H7 (cell line): ENCODE data around the gene ABHD4. TPM values are rescaled to one million over a fixed set of nuclear protein-coding genes. Genes with fewer than 3 reads are reported as not detected.
"Not testable (repeated sequence)": the region's sequence is repeated elsewhere in the genome, so short reads cannot be mapped to it uniquely, and the experiment has no call there.

Source experiments
- DNase-seq: peaks from one replicate; pipeline ENCODE4 v3.0.0; 2012
- H3K27me3 ChIP-seq: 2 replicates; pipeline ENCODE4 v1.6.0; 2011; ENCODE audit warnings: mild to moderate bottlenecking, low read length; ENCODE audit not compliant: control insufficient read depth, insufficient read depth
- H3K36me3 ChIP-seq: replicated peaks from 2 replicates; pipeline ENCODE4 v1.5.1; 2011; ENCODE audit warnings: low read length; ENCODE audit not compliant: control insufficient read depth, insufficient read depth
- H3K4me3 ChIP-seq: 2 replicates; pipeline ENCODE4 v1.5.1; 2011; ENCODE audit warnings: low read depth, mild to moderate bottlenecking, control low read depth, low read length, moderate library complexity; ENCODE audit not compliant: insufficient read depth
- total RNA-seq: library from RNA; depleted of rRNA; stranded (reverse); fragments of >200 nt; shearing (Covaris generic); gene quantifications from 2 replicates; pipeline ENCODE4 v1.2.3, GENCODE V29; 2014

ABHD4 gene
- total RNA-seq, 1 experiment from 2014 or later: 29.6 TPM

DNA sequence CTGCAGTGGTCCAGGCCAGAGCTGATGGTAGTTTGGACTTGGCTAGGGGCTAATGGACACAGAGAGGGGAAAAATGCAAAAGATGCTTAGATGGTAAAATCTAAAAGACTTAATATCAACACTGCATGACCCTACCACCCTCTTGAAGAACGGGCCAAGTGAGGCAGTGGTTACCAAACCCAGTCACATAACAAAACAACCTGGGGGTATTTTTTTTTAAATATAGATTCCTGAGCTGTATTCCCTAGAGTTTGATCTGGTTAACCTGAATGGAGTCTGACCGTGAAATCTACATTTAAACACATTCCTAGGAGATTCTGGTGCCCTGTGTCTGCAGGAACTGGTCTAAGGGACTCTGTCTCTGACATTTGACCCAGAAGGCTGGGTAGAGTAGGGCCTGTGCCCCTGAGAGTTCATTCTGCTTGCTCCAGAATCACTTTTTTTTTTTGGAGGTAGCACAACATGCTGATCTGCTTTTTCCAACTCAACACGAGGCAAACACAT is 15.7 kb downstream of the ABHD4 start:
- DNase-seq: no peak
- H3K27me3 ChIP-seq: no peaks in the 10 kb centered on the region
- peaks cover 17% of the 10 kb centered on the region for H3K36me3 ChIP-seq
- H3K4me3 ChIP-seq: no peak overlapping the region

DNA sequence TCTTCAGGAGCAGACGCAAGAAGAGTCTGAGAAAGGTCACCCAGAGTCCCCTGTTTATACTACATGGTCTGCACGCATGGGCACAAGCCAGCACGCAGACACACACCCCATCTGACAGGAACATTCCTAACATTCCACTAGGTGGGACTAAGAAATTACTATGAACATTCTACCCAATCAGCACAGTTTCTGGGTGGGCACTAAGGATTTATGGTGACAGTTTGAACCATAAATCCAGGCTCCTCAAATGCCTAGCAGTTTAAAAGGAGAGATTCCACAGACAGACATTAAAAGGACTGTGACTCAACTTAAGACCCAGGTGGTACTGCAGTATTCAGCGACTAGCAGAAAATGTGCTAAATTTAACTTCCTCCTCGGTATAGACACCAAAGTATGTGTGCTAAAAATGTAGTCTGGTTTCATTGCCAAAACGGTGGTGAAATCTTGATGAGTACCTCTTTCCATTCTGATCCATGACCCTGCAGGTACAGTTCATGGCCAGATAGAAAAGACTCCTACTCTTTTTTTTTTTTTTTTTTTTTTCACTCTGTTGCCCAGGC is 16.2 kb downstream of the ABHD4 start:
- DNase-seq: no peak
- no peaks in the 10 kb centered on the region for H3K27me3 ChIP-seq
- peaks cover 17% of the 10 kb centered on the region for H3K36me3 ChIP-seq

DNA sequence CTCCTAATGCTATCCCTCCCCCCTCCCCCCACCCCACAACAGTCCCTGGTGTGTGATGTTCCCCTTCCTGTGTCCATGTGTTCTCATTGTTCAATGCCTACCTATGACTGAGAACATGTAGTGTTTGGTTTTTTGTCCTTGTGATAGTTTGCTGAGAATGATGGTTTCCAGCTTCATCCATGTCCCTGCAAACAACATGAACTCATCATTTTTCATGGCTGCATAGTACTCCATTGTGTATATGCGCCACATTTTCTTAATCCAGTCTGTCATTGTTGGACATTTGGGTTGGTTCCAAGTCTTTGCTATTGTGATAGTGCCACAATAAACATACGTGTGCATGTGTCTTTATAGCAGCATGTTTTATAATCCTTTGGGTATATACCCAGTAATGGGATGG is 17.7 kb downstream of the ABHD4 start:
- not testable (repeated sequence) for H3K27me3 ChIP-seq, H3K4me3 ChIP-seq, H3K36me3 ChIP-seq, DNase-seq

More for the DNA sequence above, 16.2 kb downstream of the ABHD4 start:
- no peak overlapping the region for H3K4me3 ChIP-seq

DNA sequence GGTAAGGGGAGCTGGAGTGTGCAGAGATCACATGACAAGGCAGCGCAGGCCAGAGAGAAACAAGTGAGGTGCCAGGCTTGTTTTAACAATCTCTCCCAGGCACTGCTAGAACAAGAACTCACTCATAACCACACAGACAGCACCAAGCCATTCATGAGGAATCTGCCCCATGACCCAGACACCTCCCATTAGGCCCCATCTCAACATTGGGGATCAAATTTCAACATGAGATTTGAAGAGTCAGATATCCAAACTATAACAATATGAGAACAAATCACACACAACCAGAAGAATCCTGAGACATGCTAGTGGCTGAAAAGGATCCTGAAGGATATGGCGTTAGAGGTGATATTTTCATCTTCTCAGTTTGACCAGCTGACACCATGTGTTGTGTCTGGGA is 24.2 kb downstream of the ABHD4 start:
- Histone ChIP-seq H3K27me3 (no peaks in the 10 kb centered on the region), H3K4me3 (no peak overlapping the region), H3K36me3 (no peaks in the 10 kb centered on the region)
- no peak for DNase-seq

DNA sequence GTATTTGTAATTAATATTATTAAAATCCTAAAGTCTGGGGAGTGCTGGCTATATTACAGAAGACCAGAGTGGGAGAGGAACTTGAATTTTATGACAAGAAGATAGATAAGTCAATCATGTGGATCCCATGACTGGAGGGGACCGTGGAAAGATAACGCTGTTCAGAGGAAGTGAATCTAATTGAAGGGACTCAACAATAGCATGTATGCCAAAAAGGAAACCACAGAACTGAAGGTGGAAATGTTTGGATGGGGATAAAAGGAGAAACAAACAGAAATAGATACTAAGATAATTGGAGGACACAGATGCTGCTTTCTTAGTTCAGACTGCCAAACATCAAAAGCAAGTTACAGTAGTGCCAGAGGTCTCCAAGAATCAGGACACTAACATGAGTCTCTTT is 24.9 kb downstream of the ABHD4 start:
- Histone ChIP-seq H3K27me3 (no peaks in the 10 kb centered on the region), H3K4me3 (no peak overlapping the region), H3K36me3 (no peaks in the 10 kb centered on the region)
- DNase-seq: no peak

DNA sequence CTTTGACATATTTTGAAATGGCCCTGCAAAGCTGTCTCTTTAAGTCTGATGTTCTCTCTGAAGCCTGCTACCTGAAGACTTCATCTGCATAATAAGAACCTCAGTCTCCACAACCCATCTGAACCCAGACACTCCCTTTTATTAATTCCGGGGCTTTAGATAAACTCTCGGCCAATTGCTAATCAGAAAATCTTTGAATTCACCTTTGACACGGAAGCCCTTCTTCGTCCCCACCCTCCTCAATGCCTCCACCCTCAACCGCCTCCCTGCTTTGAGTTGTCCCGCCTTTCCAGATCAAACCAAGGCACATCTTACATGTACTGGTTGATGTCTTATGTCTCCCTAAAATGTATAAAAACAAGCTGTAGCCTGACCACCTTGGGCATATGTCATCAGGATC is 28.5 kb downstream of the ABHD4 start:
- no peak overlapping the region for H3K4me3 ChIP-seq
- H3K36me3 ChIP-seq: no peaks in the 10 kb centered on the region
- DNase-seq: no peak
- H3K27me3 ChIP-seq: no peaks in the 10 kb centered on the region

DNA sequence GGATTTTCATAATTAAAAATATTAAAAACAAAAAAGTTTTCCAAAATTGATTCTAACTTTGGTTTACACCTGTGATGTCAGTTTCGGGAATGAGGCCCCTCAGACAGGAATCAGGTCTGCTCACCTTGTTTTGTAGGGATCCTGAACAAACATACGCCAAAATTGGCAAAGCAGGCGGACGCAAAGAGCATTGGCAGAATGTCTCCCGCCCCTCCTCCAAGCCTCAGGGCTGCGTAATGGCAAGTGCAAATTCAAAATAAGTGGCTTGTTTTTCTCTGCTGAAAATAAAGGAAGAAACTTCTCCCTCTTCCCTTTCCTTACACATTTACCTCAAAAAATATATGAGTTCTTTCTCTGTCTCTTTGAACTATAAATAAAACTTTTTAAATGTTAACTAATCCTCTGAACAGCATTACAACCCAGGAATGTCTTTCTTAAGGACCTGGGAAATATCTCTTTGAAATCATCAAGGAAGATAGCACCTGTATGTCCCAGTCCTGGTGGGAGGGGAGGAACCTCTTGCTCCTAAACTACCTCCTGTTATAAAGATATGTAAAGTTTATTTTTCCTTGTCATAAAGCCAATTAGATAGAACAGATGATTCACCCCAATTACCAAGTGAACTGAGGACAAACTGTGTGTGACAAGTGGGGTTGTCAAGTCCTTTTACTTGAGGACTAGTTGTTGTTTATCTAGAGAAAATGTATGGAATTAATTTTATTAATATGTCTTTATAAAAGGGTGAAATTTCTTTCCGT is 29.6 kb downstream of the ABHD4 start:
- Histone ChIP-seq H3K27me3 (no peaks in the 10 kb centered on the region), H3K4me3 (no peak overlapping the region), H3K36me3 (no peaks in the 10 kb centered on the region)
- no peak for DNase-seq

DNA sequence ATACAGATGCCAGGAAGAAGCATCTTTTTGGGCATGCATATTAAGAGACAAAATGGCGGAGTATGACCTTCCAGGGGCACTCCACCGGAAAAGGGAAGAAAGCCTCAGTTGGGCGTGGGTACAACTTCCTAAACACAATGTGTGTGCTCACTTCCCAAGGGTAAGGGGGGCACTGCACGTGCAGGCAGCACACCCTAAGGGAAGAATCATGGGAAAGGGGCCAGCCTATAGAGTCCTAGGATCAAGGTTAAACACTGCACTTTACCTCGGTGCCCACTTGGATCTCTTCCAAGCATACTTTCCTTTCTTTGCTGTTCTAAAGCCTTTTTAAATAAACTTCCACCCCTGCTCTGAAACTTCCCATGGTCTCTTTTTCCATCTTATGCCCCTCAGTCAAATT is 31.3 kb downstream of the ABHD4 start:
- DNase-seq: no peak
- H3K36me3 ChIP-seq: no peaks in the 10 kb centered on the region
- H3K4me3 ChIP-seq: no peak overlapping the region
- no peaks in the 10 kb centered on the region for H3K27me3 ChIP-seq

DNA sequence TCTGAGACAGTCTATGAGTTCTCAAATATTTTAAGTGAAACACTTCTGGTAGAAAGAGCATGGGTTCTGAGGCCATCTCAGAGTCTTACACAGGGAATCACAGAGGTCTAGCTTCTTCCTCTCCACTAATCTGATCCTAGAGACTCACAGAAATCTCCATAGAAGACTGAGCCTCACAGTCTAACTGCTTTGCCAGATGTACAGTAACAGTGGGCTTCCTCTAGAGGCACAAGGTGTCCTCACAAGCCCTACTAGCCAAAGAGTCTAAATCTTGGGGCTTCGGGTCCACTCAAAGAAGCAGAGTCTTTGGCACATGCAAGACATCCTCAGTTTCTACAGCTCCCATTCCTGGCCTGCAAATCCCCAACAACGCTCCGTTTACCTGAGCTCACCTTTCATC is 32.0 kb downstream of the ABHD4 start:
- H3K27me3 ChIP-seq: no peaks in the 10 kb centered on the region
- DNase-seq: no peak
- H3K4me3 ChIP-seq: no peak overlapping the region
- no peaks in the 10 kb centered on the region for H3K36me3 ChIP-seq

DNA sequence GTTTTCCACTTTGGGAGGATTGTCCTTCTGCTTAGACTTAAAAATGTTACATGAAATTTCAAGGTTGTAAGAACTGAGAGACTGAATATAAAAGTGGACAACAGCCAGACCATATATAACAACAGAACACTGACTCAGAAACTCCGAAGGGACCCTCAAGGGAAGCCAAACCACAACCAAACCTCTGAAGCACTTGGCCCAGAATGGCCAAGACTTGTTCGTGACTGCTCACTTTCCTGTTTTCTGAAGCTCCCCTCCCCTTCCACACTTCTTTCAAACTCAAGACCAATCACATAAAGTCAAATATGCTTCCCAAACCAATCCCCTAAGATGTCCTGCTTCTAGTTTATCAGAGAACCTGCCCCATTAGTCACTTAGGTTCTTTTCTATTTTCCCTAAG is 32.4 kb downstream of the ABHD4 start:
- no peaks in the 10 kb centered on the region for H3K36me3 ChIP-seq
- DNase-seq: no peak
- no peak overlapping the region for H3K4me3 ChIP-seq

DNA sequence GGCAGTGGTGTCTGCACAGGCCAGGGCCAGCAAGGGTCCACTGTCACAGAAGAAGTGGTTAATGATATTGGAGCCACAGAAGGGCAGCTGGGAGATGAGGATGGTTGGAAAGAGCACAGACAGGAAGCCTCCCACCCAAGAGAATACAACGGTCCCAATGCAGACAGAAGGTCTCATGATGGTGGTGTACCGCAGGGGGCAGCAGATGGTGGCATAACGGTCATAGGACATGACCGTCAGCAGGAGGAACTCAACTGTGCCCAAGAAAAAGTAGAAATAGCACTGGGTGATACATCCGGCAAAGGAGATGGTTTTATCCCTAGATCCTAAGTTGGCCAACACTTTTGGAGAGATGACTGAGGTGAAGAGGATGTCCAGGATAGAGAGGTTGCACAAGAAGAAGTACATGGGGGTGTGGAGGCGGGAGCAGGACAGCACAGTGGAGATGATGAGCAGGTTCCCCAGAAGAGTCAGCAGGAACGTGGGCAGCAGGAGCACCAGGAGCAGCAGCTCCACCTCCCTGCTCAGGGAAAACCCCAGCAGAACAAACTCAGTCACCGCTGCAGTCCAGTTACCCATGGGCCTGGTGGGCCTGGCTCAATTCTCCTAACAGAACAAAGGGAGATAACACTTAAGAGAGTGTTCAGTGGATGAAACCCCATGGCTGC is 36.3 kb downstream of the ABHD4 start:
- DNase-seq: no peak
- no peaks in the 10 kb centered on the region for H3K36me3 ChIP-seq
- no peak overlapping the region for H3K4me3 ChIP-seq
- no peaks in the 10 kb centered on the region for H3K27me3 ChIP-seq

More for the DNA sequence above, 32.4 kb downstream of the ABHD4 start:
- no peaks in the 10 kb centered on the region for H3K27me3 ChIP-seq

DNA sequence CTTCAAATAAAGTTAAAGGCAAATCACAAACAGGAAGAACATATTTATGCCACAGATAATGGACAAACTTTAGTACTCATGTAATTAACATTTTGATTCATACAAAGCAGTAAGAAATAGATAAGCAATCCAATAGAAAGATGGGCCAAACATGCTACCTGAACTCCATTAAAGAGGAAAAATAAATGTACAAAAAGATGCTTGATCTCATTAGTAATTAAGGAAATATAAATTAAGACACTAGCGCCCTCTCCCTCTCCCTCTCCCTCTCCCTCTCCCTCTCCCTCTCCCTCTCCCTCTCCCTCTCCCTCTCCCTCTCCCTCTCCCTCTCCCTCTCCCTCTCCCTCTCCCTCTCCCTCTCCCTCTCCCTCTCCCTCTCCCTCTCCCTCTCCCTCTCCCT is 37.9 kb downstream of the ABHD4 start:
- not testable (repeated sequence) for DNase-seq, H3K27me3 ChIP-seq, H3K36me3 ChIP-seq, H3K4me3 ChIP-seq

DNA sequence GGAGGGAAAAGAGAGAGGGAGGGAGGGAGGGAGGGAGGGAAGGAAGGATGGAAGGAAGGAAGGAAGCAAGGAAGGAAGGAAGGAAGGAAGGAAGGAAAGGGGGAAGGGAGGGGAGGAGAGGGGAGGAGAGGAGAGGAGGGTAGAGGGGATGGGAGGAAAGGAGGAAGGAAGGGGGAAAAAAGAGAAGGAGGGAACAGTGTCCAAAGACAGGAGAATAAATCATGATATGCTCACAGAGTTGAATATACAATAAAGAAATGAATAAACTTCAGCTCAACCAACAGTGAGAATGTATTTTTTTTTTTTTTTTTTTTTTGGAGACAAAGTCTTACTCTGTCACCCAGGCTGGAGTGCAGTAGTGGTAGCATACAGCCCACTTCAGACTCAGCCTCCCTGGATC is 42.1 kb downstream of the ABHD4 start:
- H3K27me3 ChIP-seq: no peaks in the 10 kb centered on the region

DNA sequence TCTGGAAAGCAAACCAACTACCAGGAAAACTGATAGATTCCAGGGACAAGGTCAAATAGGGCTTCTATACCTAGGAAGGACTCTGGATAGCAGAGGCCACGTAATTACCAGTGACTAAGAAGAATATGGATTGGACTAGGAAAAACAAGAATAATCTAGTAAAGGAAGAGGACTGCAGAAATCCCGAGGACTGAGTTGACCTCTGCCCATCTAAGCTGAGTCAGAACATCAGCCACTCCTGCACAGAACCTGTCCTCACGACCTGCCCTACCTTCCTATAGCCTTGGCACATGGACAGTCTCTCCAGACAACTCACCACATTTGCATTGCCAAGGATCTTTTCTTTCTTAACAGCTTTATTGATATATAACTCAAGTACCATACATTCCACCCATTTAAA is 43.7 kb downstream of the ABHD4 start:
- DNase-seq: no peak
- H3K36me3 ChIP-seq: no peaks in the 10 kb centered on the region

More for the DNA sequence above, 42.1 kb downstream of the ABHD4 start:
- Histone ChIP-seq H3K36me3 (no peaks in the 10 kb centered on the region), H3K4me3 (no peak overlapping the region)
- DNase-seq: no peak

DNA sequence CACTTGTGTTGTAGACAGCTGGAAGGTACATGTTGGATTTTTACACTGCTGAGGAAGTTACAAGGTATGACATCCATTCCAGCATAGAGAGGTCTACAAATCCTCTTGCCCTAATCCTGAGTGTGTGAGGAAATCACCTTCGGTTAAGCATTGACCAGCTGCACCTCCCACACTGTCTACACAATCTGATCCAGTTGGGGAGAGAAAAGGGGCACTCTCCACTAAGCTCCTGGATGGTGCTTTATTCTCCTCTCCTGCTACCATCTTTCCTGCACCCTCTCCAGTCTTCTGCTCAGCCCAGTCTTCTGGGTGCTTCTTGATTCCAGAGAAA is 46.2 kb downstream of the ABHD4 start, which contains the start of gene OR6J1:
Gene OR6J1 (minus strand): TSS at position 48 of the 331 bp plus-strand sequence. CDS start 9,541 bp downstream, outside the sequence.
- DNase-seq: no peak
- Histone ChIP-seq H3K36me3 (no peaks in the 10 kb centered on the region), H3K27me3 (no peaks in the 10 kb centered on the region), H3K4me3 (no peak within 1 kb of the TSS)

More for the DNA sequence above, 43.7 kb downstream of the ABHD4 start:
- H3K4me3 ChIP-seq: no peak overlapping the region
- no peaks in the 10 kb centered on the region for H3K27me3 ChIP-seq
